Keratinocyte (primary cell): ENCODE data around the gene LDB2.

Experiments used
- CTCF ChIP-seq, 3 experiments: IDR thresholded peaks in 1 of 3; conservative IDR thresholded peaks in 1 of 3; optimal IDR thresholded peaks in 1 of 3; 2 replicates in 2 of 3; 3 replicates in 1 of 3; pipeline versions ENCODE3 to v1.5.1; 2011; ENCODE audit warnings: low read length in 3 of 3, mild to moderate bottlenecking in 3 of 3, moderate library complexity in 2 of 3, control low read depth in 1 of 3, inconsistent platforms in 1 of 3; ENCODE audit not compliant: insufficient read depth in 2 of 3; ENCODE audit errors: extremely low read depth in 1 of 3
- EZH2 ChIP-seq: IDR thresholded peaks from one replicate; pipeline ENCODE4 v1.6.1; 2012; ENCODE audit warnings: inconsistent platforms, mild to moderate bottlenecking, low read length, moderate library complexity

GRCh38 chr4:16572161-16572560 lies 326.3 kb downstream of the LDB2 start:
- TF ChIP-seq EZH2 (no peak), CTCF (optimal IDR thresholded peaks at IDR 0.05 in 1 of 3, IDR thresholded peaks at IDR 0.05 in 1 of 3, conservative IDR thresholded peaks at IDR 0.05 in 1 of 3; ENCODE audit: extremely low read depth in 1 of 3, insufficient read depth in 2 of 3, low read length in 3 of 3) (no peak)
